Left renal pelvis (tissue), 4 donors: ENCODE data around the gene NKAIN4. TPM values are rescaled to one million over a fixed set of nuclear protein-coding genes. Genes with fewer than 3 reads are reported as not detected.

Source experiments
- DNase-seq, 4 donors: peaks; one replicate each; pipeline ENCODE4 v3.0.0-alpha.2; 2013; ENCODE audit warnings: low read depth in 4 of 4, low spot score in 3 of 4
- polyA plus RNA-seq, 4 donors: library from polyadenylated mRNA; unstranded; fragments of 120-200 nt; gene quantifications; one replicate each; pipeline ENCODE4 v1.2.1, GENCODE V29; 2013; ENCODE audit not compliant: insufficient read length in 4 of 4

Gene NKAIN4
- 10 to 100 TPM; 24.2 to 40.8 (median 27.2) TPM for polyA plus RNA-seq

- DNase-seq = no peak
These were observed at the start of gene NKAIN4 for GRCh38 chr20:63254232-63254605. TSS of gene NKAIN4 (minus strand) at chr20:63254463. CDS start at chr20:63254450, 13 bp downstream.

DNA sequence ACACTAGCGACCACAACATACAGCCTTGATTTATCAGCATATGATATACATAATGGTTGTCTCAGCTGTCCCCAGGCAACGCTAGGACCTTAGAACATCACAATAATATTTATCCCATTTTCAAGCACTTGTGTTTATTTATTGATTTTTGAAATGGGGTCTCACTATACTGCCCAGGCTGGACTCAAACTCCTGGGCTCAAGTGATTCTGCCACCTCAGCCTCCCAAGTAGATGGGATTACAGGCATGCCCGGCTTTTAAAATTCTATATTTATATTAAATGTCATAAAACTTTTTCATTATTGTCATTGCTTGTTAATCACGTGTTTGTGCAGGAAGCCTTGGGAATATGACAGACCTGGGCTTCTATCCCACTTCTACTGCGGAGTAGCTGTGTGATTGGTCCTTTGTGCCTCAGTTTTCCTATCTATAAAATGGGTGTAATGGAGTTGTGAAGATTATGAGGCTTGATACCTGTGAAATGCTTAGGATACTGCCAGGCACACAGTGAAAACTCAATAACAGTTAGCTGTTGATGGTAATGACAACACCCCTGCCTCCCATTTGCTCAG, 48.9 kb upstream of the NKAIN4 start:
- DNase-seq = no peak

- no peak for DNase-seq
These were observed 47.4 kb upstream of the NKAIN4 start for GRCh38 chr20:63301671-63302070.

DNA sequence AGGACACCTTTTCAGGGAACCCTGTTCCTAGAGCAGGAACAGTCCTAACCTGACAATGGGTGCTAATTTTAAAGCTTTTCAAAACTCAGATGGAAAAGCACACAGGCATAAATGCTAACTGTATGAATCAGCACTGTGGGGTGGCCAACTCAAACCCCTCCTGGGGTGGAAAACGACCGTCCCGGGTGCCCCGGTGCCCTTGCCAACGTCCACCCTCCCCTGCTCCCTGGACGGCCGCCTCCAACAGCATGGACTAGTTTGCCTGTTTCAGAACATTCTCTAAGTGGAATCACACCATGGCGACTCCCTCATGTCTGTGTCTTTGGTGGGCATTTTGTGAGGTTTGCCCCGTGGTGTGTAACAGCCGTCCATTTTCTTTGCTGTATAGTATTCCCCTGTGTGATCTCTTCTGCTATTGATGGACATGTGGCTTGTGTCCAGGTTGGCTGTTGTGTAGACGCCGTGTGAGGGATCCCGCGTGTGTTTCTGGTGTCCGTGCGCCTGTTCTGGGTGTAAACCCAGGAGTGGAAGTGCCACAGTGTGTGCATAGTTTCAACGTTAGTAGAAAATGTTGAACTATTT, 44.6 kb upstream of the NKAIN4 start:
- no peak for DNase-seq

- DNase-seq = no peak
These were observed 43.7 kb upstream of the NKAIN4 start for GRCh38 chr20:63297796-63298572.

- no peak for DNase-seq
These were observed 43.1 kb upstream of the NKAIN4 start for GRCh38 chr20:63297371-63297781.

GRCh38 chr20:63296531-63297299, 42.5 kb upstream of the NKAIN4 start:
- DNase-seq = no peak

DNA sequence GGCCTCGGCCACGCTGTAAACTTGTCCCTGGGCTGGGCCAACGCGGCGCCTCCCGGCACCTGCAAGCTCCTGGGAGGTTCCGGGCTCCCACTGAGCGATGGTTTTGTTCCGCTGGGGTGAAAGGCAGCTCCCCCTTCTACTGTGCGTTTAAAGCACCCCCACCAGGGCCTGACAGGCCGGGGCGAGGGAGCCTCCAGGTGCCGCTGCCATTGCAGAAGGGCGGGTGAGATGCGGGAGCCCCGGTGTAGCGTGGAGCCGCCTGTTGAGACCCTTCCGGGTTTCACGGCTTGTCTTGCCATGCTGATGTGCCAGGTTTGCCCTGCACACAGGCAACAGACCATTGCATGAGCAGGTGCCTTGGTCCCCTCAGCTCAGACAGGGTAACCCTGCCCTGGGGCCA, 41.6 kb upstream of the NKAIN4 start:
- no peak for DNase-seq

DNA sequence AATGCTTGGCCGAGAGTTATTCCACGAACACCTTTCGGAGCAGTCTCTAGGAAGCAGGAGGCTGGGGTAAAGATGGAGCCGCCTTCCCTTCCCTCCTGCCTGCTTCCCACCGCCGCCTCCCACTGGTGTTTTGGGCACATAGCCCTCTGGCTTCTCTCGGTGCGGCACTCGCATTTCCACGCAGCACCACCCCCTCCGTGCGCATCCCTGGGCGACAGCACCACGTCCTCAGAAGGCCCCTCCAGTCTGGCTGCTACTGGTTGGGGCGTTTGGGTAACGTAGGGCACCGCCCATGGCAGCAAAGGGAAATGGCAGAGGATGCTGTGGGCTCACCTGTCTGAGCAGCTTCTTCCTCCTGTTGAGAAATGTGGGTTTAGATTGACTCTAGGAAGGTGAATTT, 41.2 kb upstream of the NKAIN4 start:
- DNase-seq = no peak

DNA sequence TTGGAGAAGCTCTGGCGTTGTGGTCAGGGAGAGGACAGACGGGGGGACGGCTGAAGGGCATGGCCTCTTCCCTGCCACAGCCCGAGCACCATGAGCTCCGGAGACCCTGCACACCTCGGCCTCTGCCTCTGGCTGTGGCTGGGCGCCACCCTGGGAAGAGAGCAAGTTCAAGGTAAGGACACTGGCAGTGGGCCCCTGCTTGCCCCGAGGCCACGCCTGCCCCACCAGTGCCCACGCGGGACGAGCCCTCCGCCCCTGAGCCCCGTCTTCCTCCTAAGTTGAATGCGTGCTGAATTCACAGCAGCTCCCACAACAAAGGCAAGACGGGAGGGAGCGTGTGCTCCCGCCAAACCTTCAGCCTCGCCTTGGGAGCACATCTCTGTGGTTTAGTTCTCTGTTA, 40.8 kb upstream of the NKAIN4 start:
- no peak for DNase-seq

DNA sequence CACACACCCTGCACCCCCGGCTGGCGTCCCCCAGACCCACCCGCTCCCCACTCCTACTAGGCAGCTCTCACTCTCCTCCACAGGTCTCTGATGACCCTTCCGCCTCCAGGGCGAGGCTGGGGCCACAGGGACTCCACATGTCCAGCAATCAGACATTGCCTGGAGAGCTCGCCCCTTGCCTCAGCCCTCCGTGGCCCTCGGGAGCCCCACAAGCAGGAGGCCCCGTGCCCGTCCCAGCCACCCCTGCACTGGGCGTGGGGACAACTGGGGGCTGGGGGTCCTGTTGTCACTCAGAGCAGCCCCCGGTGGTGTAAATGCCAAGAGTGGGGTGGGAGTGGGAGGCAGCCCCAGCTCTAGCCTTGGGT, 40.3 kb upstream of the NKAIN4 start:
- no peak for DNase-seq

DNA sequence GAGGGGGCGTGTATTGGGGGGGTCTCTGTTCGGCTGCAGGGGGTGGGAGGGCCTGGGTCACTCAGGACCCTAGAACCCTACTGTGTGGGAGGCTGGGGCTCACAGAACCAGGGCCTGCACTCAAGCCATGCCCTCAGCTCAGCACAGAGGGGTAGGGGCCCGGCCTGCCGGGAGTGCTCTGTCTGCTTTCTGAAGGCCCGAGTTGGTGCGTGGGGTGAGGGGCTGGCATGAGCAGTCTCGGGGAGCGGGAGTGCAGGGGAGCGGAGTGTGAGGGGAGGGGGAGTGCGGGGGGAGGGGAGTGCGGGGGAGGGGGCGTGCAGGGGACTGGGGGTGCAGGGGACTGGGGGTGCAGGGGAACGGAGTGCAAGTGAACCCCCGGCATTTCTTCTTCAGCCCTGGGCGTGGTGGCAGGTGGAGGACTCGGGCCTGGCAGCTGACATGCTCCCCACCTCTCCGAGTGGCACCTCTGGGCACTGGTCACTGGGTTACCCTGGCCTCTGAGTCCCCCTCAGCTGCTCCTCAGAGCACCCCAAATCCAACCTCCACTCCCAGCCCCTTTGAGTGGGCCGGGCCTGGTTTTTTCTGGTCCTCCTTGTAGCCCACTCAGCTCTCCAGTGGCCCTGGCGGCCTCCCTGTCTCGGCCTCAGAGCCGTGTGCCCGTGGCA, 39.7 kb upstream of the NKAIN4 start:
- DNase-seq = no peak

- DNase-seq = no peak
These were observed 39.2 kb upstream of the NKAIN4 start for GRCh38 chr20:63293456-63293855.

DNA sequence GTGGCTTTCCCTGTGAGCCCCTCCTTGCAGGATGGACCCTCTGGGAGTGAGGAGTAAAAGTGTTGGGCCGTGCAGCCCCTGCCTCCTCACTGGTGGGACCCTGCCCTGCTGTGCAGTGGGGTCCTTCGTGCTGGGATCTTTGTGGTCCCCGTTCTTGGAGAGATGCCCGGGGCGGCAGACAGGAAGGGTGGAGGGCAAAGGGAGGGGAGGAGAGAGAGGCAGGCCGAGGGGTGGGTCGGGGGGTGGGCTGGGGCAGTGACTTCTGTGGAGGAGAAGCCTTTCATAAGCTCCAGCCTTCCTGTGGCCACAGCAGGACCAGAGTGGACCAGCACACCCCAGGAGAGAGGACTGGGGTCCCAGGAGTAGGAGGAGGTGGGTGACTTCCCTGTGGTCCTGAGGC, 38.6 kb upstream of the NKAIN4 start, which contains the start of gene COL20A1:
Gene COL20A1 (plus strand): TSS at position 283 of the 400 bp plus-strand sequence. CDS start 1,922 bp downstream, outside the sequence.
- no peak for DNase-seq

GRCh38 chr20:63292292-63292701, 38.0 kb upstream of the NKAIN4 start:
- DNase-seq = no peak

DNA sequence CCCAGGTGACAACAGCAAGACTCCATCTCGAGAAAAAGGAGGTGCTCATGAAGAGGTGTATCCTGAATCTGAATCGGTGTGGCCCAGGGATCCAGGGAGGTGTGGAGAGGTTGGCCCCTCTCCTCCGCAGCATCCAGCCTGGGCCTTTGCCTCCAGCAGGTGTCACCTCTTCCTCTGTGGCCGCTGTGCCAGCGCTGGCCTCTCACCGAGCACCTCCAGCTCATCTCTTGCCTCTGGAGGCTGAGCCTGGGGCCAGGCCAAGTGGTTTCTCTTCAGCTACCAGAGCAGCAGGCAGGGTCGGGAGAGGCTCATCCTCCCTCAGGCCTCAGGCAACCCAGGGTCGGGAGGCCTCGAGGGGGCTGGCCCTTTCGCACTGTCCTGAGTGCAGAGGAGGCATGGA, 37.5 kb upstream of the NKAIN4 start:
- no peak for DNase-seq

DNA sequence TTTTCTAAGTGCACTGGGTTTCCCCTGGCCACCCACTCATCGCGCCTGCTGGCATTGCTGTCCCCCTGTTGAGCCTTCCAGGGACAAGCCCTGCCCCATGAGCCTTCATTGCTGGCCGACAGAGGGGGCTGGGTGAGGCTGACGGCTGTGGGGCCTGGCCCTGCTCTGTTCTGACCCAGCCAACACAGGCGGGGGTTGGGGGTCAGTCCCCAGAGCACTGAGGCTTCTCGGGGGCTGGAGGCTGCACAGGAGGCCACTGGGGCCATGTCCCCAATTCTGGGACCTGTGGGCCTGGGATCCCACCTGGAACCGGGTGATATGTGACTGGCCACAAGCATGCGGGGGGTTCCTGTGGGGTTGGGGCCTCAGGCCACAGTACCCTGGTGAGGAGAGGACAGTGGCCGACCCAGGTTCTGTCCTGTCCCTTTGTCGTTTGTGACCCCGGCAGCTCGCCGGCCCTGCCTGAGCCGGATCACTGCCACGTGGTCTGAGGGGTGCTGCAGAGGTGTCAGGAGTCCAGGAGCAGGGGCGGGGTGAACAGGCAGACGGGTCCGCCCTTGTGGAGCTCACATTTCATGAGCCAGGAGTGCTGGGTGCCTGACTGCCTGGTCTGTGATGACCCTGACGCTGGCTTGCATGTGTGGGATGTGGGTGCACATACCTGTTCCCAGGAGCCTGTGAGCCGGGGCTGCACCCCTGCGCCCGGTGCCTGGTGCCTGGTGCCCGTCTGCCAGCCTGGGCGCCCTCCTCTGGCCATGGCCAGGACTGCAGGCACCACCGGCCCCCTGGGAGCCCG, 36.6 kb upstream of the NKAIN4 start:
- DNase-seq = no peak

DNA sequence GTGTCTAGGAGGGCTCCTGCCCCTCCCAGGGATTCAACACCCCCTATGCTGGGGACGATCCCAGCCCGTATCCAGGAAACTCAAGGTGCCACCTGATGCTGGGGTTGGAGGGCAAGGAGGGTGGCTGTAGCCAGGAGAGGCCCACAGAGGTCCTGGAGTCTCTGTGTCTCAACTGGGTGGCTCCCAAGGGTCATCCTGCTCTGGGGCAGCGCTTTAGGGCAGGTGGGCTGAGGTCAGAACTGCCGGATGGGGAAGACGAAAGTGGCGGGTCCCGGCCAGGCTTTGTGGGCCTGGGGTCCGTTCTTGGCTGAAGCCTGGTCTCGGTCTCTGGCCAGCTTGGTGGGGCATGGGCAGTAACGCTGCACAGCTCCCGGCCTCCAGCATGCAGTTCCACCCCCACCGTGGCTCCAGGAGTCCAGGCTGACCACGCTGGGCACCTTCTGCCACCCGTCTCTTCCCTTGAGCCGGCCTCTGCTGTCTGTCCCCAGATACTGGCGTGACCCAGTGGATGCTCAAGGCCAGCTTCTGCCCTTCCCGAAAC, 35.9 kb upstream of the NKAIN4 start:
- DNase-seq = no peak

- no peak for DNase-seq
These were observed 35.3 kb upstream of the NKAIN4 start for GRCh38 chr20:63289311-63290135.
